HEK293 (cell line): ENCODE data around the gene OMA1.
A peak's percentile ranks its signal among the peaks of the same experiment; 100 is the strongest.

Experiments used
- CTCF ChIA-PET: fragments of 350-600 bp; formaldehyde crosslinking; extraction: SDS; loops from one replicate; lab custom pipeline; 2021; ENCODE audit warnings: antibody characterized with exemption; lab: Yijun Ruan, JAX
- POLR2A ChIA-PET: fragments of 300-600 bp; formaldehyde crosslinking; extraction: SDS; loops from one replicate; lab custom pipeline; 2020; ENCODE audit warnings: antibody characterized with exemption, inconsistent platforms; lab: Yijun Ruan, JAX
- H3K27ac ChIP-seq: fragments of 200-500 bp; sonication (Bioruptor generic); 2 replicates; pipeline ENCODE4 v1.5.1; 2014; ENCODE audit warnings: low read depth, low read length, control low read depth, inconsistent platforms; ENCODE audit errors: extremely low read depth
- H3K36me3 ChIP-seq, 2 experiments: fragments of 200-500 bp in 1 of 2; sonication (Bioruptor generic) in 1 of 2; 1 replicate in 1 of 2; 2 replicates in 1 of 2; pipeline ENCODE4 v1.5.1; 2014 to 2017; ENCODE audit warnings: inconsistent platforms in 2 of 2, low read length in 2 of 2; ENCODE audit not compliant: control insufficient read depth in 2 of 2, insufficient read depth in 1 of 2
- H3K4me1 ChIP-seq: fragments of 200-500 bp; sonication (Bioruptor generic); 2 replicates; pipeline ENCODE4 v1.5.1; 2014; ENCODE audit warnings: mild to moderate bottlenecking, low read length, inconsistent platforms; ENCODE audit not compliant: control insufficient read depth, insufficient read depth
- H3K4me3 ChIP-seq: 2 replicates; pipeline ENCODE4 v1.5.1; 2011; ENCODE audit warnings: low read depth, mild to moderate bottlenecking, control low read depth, low read length, moderate library complexity
- H3K9me3 ChIP-seq: fragments of 200-500 bp; sonication (Bioruptor generic); 2 replicates; pipeline ENCODE4 v1.5.1; 2014; ENCODE audit warnings: low read depth, low read length, inconsistent platforms; ENCODE audit not compliant: control insufficient read depth, insufficient read depth
- EGR2 ChIP-seq: fragments of 450-650 bp; formaldehyde crosslinking; IDR thresholded peaks from 2 replicates; pipeline ENCODE4 v1.5.1; 2016; ENCODE audit warnings: low read depth, missing biosample characterization, missing genetic modification characterization
- IKZF3 ChIP-seq: fragments of 450-650 bp; IDR thresholded peaks from 2 replicates; pipeline ENCODE4 v1.5.0; 2018; ENCODE audit warnings: missing biosample characterization, mild to moderate bottlenecking, missing genetic modification characterization, moderate library complexity
- SP2 ChIP-seq: fragments of 450-650 bp; formaldehyde crosslinking; IDR thresholded peaks from 2 replicates; pipeline ENCODE4 v1.5.1; 2016; ENCODE audit warnings: missing biosample characterization, missing genetic modification characterization
- SP3 ChIP-seq: fragments of 450-650 bp; formaldehyde crosslinking; IDR thresholded peaks from 2 replicates; pipeline ENCODE4 v1.5.1; 2016; ENCODE audit warnings: missing biosample characterization, missing genetic modification characterization
- SP7 ChIP-seq: fragments of 450-650 bp; formaldehyde crosslinking; IDR thresholded peaks from 2 replicates; pipeline ENCODE4 v1.5.1; 2016; ENCODE audit warnings: missing biosample characterization, missing genetic modification characterization
- TRIM28 ChIP-seq: IDR thresholded peaks from 2 replicates; pipeline ENCODE4 v1.6.1; 2011; ENCODE audit warnings: low read length, control low read depth, borderline replicate concordance
- YY2 ChIP-seq: fragments of 450-650 bp; formaldehyde crosslinking; IDR thresholded peaks from 2 replicates; pipeline ENCODE4 v1.5.1; 2016; ENCODE audit warnings: missing biosample characterization, missing genetic modification characterization
- ZBTB17 ChIP-seq: fragments of 450-650 bp; formaldehyde crosslinking; IDR thresholded peaks from 2 replicates; pipeline ENCODE4 v1.5.1; 2016; ENCODE audit warnings: missing biosample characterization, missing genetic modification characterization
- ZBTB26 ChIP-seq: fragments of 450-650 bp; formaldehyde crosslinking; optimal IDR thresholded peaks from 2 replicates; pipeline ENCODE3; 2016; ENCODE audit warnings: missing biosample characterization, mild to moderate bottlenecking, missing genetic modification characterization
- ZBTB8A ChIP-seq: fragments of 450-650 bp; formaldehyde crosslinking; IDR thresholded peaks from 2 replicates; pipeline ENCODE4 v1.5.1; 2016; ENCODE audit warnings: missing biosample characterization, missing genetic modification characterization
- ZEB2 ChIP-seq: fragments of 450-650 bp; formaldehyde crosslinking; IDR thresholded peaks from 2 replicates; pipeline ENCODE4 v1.5.1; 2016; ENCODE audit warnings: missing biosample characterization, missing genetic modification characterization
- ZFHX2 ChIP-seq: fragments of 450-650 bp; formaldehyde crosslinking; conservative IDR thresholded peaks from 2 replicates; pipeline ENCODE4 v1.5.1; 2016; ENCODE audit warnings: missing biosample characterization, missing genetic modification characterization
- ZFP69B ChIP-seq: fragments of 450-650 bp; formaldehyde crosslinking; IDR thresholded peaks from 2 replicates; pipeline ENCODE4 v1.5.1; 2016; ENCODE audit warnings: missing biosample characterization, missing genetic modification characterization
- ZNF133 ChIP-seq: fragments of 450-650 bp; formaldehyde crosslinking; IDR thresholded peaks from 2 replicates; pipeline ENCODE4 v1.5.1; 2016; ENCODE audit warnings: missing biosample characterization, missing genetic modification characterization
- ZNF223 ChIP-seq: fragments of 450-650 bp; formaldehyde crosslinking; IDR thresholded peaks from 2 replicates; pipeline ENCODE4 v1.5.1; 2016; ENCODE audit warnings: missing biosample characterization, missing genetic modification characterization
- ZNF501 ChIP-seq: fragments of 450-650 bp; formaldehyde crosslinking; IDR thresholded peaks from 2 replicates; pipeline ENCODE4 v1.5.1; 2016; ENCODE audit warnings: missing biosample characterization, missing genetic modification characterization
- ZNF518A ChIP-seq: fragments of 450-650 bp; formaldehyde crosslinking; conservative IDR thresholded peaks from 2 replicates; pipeline ENCODE4 v1.5.1; 2016; ENCODE audit warnings: low read depth, missing biosample characterization, missing genetic modification characterization
- ZNF548 ChIP-seq: fragments of 450-650 bp; formaldehyde crosslinking; IDR thresholded peaks from 2 replicates; pipeline ENCODE4 v1.5.1; 2016; ENCODE audit warnings: missing biosample characterization, missing genetic modification characterization
- ZNF561 ChIP-seq: fragments of 450-650 bp; IDR thresholded peaks from 2 replicates; pipeline ENCODE4 v1.5.1; 2018; ENCODE audit warnings: missing biosample characterization, missing genetic modification characterization, borderline replicate concordance
- ZNF626 ChIP-seq: fragments of 450-650 bp; sonication (Bioruptor Pico); formaldehyde crosslinking; IDR thresholded peaks from 2 replicates; pipeline ENCODE4 v1.5.1; 2018; ENCODE audit warnings: missing biosample characterization, missing genetic modification characterization, inconsistent platforms
- ZNF629 ChIP-seq: fragments of 450-650 bp; formaldehyde crosslinking; IDR thresholded peaks from 2 replicates; pipeline ENCODE4 v1.5.1; 2017; ENCODE audit warnings: missing biosample characterization, missing genetic modification characterization
- ZNF654 ChIP-seq: fragments of 450-650 bp; formaldehyde crosslinking; IDR thresholded peaks from 2 replicates; pipeline ENCODE4 v1.5.1; 2016; ENCODE audit warnings: low read depth, missing biosample characterization, missing genetic modification characterization
- ZNF660 ChIP-seq: fragments of 450-650 bp; IDR thresholded peaks from 2 replicates; pipeline ENCODE4 v1.5.1; 2018; ENCODE audit warnings: missing biosample characterization, mild to moderate bottlenecking, missing genetic modification characterization
- ZNF76 ChIP-seq: fragments of 450-650 bp; formaldehyde crosslinking; IDR thresholded peaks from 2 replicates; pipeline ENCODE4; 2016; ENCODE audit warnings: low read depth, missing biosample characterization, missing genetic modification characterization, borderline replicate concordance
- ZXDB ChIP-seq: fragments of 450-650 bp; formaldehyde crosslinking; IDR thresholded peaks from 2 replicates; pipeline ENCODE4 v1.5.1; 2016; ENCODE audit warnings: missing biosample characterization, missing genetic modification characterization
- TF ChIP-seq, protein P1 (sequence below): fragments of 450-650 bp; formaldehyde crosslinking; IDR thresholded peaks from 2 replicates; pipeline ENCODE4 v1.5.1; 2016; ENCODE audit warnings: missing biosample characterization, missing genetic modification characterization
- TF ChIP-seq, protein P2 (sequence below): fragments of 450-650 bp; formaldehyde crosslinking; IDR thresholded peaks from 2 replicates; pipeline ENCODE4 v1.5.1; 2016; ENCODE audit warnings: missing biosample characterization, missing genetic modification characterization

The OMA1 gene

GRCh38 chr1:58546520-58547308 lies at the start of gene OMA1:
Gene OMA1 (minus strand): TSS chr1:58546726. CDS start chr1:58539294, 7,432 bp downstream.
- H3K36me3 ChIP-seq: no peaks in the 10 kb centered on the region
- no peaks in the 10 kb centered on the region for H3K9me3 ChIP-seq
- ChIA-PET POLR2A (interaction anchor here (0.5 to 1.7 kb wide), 13 partner anchors 9 to 1578 kb away, joined by 3 to 8 read pairs (median 4); no protein-coding TSS in a partner anchor), CTCF (interaction anchor here (0.6 to 3.8 kb wide), 16 partner anchors 11 to 1213 kb away, joined by 3 to 34 read pairs (median 6); no protein-coding TSS in a partner anchor)
- peak within 1 kb of the TSS; percentile 58 for H3K27ac ChIP-seq
- H3K4me1 ChIP-seq: no peaks in the 10 kb centered on the region
- H3K4me3 ChIP-seq: peak within 1 kb of the TSS; percentile 79
- TF ChIP-seq ZNF133 (tag by site-specific recombination) (no peak), ZNF660 (tag by site-specific recombination) (peak; percentile 85), IKZF3 (tag by site-specific recombination) (peak; percentile 46; the same call in 1 of the 2 replicates), ZNF654 (tag by site-specific recombination) (peak; percentile 95), SP3 (tag by site-specific recombination) (peak; percentile 59; the same call in 1 of the 2 replicates), ZBTB17 (tag by site-specific recombination) (peak; percentile 47), ZEB2 (tag by site-specific recombination) (peak; percentile 95), EGR2 (tag by site-specific recombination) (peak; percentile 64), ZBTB8A (tag by site-specific recombination) (peak; percentile 68), ZNF501 (tag by site-specific recombination) (peak; percentile 42; the same call in 1 of the 2 replicates), ZNF561 (tag by site-specific recombination) (peak; percentile 27; the same call in 1 of the 2 replicates), ZFHX2 (peak; percentile 88), ZNF548 (tag by site-specific recombination) (no peak), ZBTB26 (tag by site-specific recombination) (peak; percentile 75), ZNF76 (tag by site-specific recombination) (peak; percentile 88), ZFP69B (tag by site-specific recombination) (peak; percentile 21; the same call in 1 of the 2 replicates), ZNF626 (tag by site-specific recombination) (no peak), ZNF629 (peak; percentile 74), ZNF223 (tag by site-specific recombination) (no peak), ZNF518A (peak; percentile 55; the same call in 1 of the 2 replicates), TRIM28 (peak; percentile 25; the same call in 1 of the 2 replicates), YY2 (tag by site-specific recombination) (peak; percentile 53; the same call in 1 of the 2 replicates), SP2 (tag by site-specific recombination) (peak; percentile 71), ZXDB (tag by site-specific recombination) (peak; percentile 21; the same call in 1 of the 2 replicates), SP7 (peak; percentile 63)
- TF ChIP-seq, protein P1, sequence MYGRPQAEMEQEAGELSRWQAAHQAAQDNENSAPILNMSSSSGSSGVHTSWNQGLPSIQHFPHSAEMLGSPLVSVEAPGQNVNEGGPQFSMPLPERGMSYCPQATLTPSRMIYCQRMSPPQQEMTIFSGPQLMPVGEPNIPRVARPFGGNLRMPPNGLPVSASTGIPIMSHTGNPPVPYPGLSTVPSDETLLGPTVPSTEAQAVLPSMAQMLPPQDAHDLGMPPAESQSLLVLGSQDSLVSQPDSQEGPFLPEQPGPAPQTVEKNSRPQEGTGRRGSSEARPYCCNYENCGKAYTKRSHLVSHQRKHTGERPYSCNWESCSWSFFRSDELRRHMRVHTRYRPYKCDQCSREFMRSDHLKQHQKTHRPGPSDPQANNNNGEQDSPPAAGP (tag by site-specific recombination): peak; percentile 47; the same call in 1 of the 2 replicates
- TF ChIP-seq, protein P2, sequence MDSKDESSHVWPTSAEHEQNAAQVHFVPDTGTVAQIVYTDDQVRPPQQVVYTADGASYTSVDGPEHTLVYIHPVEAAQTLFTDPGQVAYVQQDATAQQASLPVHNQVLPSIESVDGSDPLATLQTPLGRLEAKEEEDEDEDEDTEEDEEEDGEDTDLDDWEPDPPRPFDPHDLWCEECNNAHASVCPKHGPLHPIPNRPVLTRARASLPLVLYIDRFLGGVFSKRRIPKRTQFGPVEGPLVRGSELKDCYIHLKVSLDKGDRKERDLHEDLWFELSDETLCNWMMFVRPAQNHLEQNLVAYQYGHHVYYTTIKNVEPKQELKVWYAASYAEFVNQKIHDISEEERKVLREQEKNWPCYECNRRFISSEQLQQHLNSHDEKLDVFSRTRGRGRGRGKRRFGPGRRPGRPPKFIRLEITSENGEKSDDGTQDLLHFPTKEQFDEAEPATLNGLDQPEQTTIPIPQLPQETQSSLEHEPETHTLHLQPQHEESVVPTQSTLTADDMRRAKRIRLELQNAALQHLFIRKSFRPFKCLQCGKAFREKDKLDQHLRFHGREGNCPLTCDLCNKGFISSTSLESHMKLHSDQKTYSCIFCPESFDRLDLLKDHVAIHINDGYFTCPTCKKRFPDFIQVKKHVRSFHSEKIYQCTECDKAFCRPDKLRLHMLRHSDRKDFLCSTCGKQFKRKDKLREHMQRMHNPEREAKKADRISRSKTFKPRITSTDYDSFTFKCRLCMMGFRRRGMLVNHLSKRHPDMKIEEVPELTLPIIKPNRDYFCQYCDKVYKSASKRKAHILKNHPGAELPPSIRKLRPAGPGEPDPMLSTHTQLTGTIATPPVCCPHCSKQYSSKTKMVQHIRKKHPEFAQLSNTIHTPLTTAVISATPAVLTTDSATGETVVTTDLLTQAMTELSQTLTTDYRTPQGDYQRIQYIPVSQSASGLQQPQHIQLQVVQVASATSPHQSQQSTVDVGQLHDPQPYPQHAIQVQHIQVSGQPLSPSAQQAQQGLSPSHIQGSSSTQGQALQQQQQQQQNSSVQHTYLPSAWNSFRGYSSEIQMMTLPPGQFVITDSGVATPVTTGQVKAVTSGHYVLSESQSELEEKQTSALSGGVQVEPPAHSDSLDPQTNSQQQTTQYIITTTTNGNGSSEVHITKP (tag by site-specific recombination): 0 out of 2 replicates have a peak, but pooled peaks have one; percentile 6
